HG02763 (cell line): ENCODE measurements around the gene LRP5.

Source experiments
- ATAC-seq: cut with Tn5 transposase; IDR thresholded peaks from one replicate; pipeline ENCODE4 v1.9.1; 2021; ENCODE audit warnings: mild to moderate bottlenecking, moderate library complexity; ENCODE audit not compliant: unreplicated experiment

The LRP5 gene

GRCh38 chr11:68345776-68346461 lies 33.5 kb downstream of the LRP5 start:
- ATAC-seq, result no peak

DNA sequence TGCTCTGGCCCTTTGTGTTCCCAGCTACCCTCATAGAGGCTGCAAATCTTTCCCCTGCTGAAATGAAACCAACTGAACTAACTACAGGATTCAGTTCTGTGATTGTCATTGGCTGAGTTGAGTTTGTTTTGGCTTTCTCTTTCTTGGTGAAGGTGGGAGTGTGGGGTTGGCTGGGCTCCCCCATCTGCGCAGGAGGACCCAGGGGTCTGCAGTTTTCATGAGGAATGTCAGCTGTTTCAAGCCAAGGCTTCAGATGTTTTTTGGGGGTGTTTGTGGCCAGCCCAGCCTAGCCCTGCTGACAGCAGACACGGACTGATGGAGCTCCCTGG lies 34.0 kb downstream of the LRP5 start:
- no peak for ATAC-seq

DNA sequence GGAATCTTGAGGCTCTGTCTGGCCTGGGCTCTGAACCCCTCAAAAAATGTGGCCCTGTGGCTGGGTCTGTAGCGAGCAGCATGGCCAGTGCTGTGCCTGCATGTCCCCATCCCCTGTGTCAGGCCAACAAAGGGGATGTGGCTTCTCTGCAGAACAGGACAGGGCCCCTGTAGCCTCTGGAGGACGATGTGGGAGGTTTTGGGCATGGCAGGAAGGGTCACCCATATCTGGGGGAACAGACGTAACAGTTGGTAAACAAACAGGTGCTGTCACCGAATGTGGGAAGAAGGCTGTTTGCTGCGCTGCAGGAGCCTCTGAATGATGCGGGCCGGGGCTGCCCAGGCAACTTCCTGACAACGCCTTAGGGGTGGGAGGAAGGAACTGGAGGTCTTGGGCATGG lies 35.0 kb downstream of the LRP5 start:
- no peak for ATAC-seq

DNA sequence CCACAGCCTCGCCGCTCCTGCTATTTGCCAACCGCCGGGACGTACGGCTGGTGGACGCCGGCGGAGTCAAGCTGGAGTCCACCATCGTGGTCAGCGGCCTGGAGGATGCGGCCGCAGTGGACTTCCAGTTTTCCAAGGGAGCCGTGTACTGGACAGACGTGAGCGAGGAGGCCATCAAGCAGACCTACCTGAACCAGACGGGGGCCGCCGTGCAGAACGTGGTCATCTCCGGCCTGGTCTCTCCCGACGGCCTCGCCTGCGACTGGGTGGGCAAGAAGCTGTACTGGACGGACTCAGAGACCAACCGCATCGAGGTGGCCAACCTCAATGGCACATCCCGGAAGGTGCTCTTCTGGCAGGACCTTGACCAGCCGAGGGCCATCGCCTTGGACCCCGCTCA lies 35.5 kb downstream of the LRP5 start:
- no peak for ATAC-seq

- ATAC-seq, result no peak
Measured at GRCh38 chr11:68349461-68350249, 37.3 kb downstream of the LRP5 start.

GRCh38 chr11:68350759-68351449 lies 38.5 kb downstream of the LRP5 start:
- ATAC-seq, result no peak

- ATAC-seq, result no peak
Measured at GRCh38 chr11:68351450-68352275, 39.3 kb downstream of the LRP5 start.

DNA sequence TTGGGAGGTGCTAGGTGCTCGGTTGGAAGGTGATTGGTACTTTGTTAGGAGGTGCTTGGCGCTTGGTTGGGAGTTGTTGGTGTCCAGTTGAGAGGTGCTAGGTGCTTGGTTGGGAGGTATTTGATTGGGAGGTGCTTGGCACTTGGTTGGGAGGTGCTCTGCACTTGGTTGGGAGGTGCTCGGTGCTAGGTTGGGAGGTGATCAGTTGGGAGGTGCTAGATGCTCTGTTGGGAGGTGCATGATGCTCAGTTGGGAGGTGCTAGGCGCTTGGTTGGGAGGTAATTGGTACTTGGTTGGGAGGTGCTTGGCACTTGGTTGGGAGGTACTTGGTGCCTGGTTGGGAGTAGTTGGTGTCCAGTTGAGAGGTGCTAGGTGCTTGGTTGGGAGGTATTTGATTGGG lies 40.2 kb downstream of the LRP5 start:
- no peak for ATAC-seq

DNA sequence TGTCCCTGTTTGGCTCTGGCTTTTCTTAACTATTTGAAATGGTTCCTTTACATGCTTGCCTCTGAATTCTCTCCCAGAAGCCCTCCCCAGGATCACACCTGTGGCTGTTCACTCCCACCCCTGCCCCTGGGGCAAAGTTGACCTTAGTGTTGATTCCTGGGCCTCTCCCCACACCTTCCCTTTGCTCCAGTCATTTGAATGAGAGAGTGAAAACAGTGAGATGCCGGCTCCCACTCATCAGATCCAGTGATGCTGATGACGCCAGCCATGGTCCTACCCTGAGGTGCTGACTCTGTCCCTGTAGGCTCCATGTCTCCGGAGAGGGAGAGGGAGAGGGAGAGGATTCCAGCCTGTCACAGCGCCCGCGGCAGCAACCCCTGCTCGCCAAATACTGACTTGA lies 40.7 kb downstream of the LRP5 start:
- ATAC-seq, result no peak

DNA sequence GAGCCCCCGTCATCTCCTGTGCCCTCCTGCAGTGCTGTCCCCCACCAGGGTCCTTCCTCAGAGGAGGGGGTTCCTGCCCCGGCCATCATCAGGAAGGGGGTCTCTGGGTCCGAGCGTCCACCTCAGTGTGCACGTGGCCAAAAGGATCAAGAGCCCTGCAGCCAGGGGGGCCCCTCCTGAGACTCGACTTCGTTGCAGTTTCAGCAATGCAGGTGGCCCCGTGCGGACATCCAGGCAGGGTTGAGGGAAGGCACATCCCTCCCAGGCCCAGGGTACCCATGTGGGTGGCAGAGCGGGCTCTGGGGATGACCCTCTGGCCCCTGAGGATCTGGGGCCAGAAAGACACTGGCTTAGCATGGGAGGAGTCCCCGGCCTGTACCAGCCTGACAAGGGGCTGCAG lies 41.3 kb downstream of the LRP5 start:
- ATAC-seq, result no peak

DNA sequence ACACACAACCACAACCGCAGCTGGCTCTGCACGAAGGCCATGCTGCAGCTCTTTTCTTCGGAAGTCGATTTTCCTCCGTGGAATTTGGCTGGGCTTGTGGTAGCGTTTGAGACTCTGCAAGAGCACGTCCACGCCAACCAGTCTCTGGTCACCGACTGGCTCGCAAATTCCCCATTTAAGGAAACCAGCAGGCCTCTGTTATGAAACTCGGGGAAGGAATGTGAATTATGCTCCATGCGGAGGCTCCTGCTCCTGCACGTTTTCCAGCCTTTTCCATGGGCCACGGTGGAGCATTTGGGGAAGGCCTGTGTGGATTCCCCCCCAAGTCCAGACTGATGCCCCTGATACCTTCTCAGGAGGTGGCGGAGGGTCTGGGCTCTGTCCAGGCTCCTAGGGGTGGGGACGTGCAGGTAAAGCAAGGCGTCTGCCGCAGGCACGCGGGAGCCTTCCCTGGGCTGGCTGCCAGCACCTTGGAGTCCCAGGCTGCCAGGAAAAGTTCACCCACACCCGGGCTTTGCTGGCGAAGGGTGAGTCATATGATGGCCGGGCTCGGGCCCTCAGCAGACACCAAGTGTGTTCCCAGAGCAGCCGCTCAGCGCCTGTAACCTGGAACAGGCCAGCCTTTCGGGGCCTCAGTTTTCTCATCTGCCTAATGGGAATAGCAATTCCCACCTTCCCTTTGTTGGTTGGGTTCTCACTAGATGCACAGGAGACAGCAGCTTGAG lies 41.9 kb downstream of the LRP5 start:
- no peak for ATAC-seq

DNA sequence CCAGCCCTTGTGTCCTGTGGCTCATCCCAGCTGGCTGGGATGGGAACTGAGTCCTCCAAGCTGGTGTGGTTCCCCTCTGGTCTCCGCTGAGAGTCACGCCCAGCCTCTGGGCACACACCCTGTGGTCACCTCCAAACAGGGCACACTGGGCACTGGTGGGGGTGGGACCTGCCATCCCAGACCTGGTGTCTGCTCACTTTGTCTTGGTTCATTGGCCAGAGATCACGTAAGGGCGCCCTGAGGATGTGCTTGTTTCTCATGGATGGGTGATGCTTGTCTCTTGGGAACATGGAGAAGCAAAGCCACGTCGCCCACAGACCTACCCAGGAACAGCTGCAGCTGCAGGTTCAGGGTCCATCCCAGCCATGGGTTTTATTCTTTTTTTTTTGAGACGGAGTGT lies 43.1 kb downstream of the LRP5 start:
- ATAC-seq, result no peak

GRCh38 chr11:68357568-68357967 lies 45.2 kb downstream of the LRP5 start:
- no peak for ATAC-seq

- no peak for ATAC-seq
Measured at GRCh38 chr11:68358416-68358815, 46.0 kb downstream of the LRP5 start.

DNA sequence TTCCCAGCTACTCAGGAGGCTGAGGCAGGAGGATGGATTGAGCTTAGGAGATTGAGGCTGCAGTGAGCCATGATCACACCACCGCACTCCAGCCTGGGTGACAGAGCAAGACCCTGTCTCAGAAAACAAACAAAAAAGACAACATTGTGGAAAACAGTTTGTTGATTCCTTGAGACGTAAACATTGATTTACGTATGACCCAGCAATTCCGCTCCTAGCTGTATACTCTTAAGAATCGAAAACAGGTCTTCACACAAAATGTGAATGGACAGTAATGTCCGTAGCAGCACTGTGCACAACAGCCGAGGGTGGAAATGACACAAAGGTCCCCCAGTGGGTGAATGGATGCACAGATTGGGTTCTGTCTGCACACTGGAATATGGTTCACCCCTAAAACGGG lies 49.3 kb downstream of the LRP5 start:
- ATAC-seq, result no peak

DNA sequence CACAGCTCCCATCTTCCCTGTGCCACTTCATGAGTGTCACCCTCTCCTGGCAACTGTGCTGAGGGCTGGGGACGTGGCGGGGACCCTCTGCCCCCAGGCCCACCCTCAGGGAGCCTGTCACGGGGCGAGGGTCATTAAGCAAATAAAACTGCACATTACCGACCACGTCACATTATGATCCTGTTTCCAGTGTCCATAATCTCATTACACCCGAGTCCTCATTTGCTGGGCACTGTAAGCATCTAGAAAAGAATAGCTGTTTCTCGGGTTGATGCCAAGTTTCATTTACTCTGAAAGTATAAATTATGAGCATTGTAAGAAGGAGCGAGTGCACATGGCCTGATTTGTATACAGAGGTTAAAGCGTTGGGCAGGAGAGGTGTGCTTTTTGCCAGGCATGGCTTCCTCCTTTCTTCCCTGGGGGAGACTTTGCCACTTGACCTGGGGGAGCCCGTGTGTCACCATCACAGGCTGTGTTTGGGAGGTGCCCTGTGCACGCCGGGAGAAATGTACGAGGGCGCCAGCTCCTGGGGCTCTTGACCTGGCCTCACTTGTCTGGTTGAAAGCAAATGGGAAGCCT lies 50.5 kb downstream of the LRP5 start:
- ATAC-seq, result no peak

DNA sequence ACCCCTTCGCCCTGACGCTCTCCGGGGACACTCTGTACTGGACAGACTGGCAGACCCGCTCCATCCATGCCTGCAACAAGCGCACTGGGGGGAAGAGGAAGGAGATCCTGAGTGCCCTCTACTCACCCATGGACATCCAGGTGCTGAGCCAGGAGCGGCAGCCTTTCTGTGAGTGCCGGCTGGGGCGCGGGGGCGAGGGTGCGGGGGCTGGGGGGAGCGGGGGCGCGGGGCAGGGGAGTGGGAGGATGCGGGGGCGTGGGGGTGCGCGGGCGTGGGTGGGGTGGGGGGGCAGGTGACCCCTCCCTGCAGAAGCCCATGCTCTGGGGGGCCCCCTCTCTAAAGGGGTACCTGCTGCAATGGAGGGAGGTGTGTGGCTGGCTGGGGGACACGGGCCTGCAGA lies 51.4 kb downstream of the LRP5 start:
- no peak for ATAC-seq

GRCh38 chr11:68364581-68364980 lies 52.2 kb downstream of the LRP5 start:
- no peak for ATAC-seq

GRCh38 chr11:68365943-68366435 lies 53.6 kb downstream of the LRP5 start:
- no peak for ATAC-seq

DNA sequence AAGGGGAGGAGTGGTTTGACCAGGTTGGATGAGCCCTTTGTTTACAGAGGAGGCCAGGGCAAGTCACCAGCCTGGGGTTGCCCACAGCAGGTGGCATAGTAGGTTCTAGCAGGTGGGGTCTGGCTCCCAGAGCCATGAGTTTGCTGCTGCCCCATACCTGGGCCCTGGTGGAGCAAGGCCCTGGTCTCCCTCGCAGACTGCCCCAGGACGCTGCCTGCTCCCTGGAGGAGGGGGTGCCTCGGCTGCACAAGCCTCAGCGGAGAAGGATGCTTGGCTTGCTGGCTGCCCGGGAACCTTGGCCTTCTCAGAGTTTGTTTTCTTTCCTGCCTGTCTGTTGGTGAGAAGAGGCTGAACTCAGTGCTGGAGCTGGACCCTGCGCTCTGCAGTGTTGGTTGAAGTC lies 54.9 kb downstream of the LRP5 start:
- ATAC-seq, result no peak
